ENCODE measurements around the gene INPP1. TPM values are rescaled to one million over a fixed set of nuclear protein-coding genes. Genes with fewer than 3 reads are reported as not detected.

INPP1 gene
- polyA plus RNA-seq, 1 of the 3 experiments (the other 2 are of a cell fraction) = 6.4 TPM

GRCh38 chr2:190336420-190336819 lies 7.0 kb upstream of the INPP1 start:
- no peak overlapping the region for H3K27ac ChIP-seq (ENCODE audit: low read depth in 2 of 2, low read length in 1 of 2)
- H3K27me3 ChIP-seq (ENCODE audit: insufficient read depth) = no peaks in the 10 kb centered on the region
- peaks cover under 1% of the 10 kb centered on the region for H3F3A ChIP-seq (replicated peaks; ENCODE audit: insufficient read depth)
- no peak for DNase-seq
- TF ChIP-seq EP300 (IDR thresholded peaks at IDR 0.05; ENCODE audit: borderline replicate concordance in 1 of 2, low read depth in 1 of 2, low read length in 1 of 2) = no peak
- no peak for TF ChIP-seq EZH2phosphoT487 (IDR thresholded peaks at IDR 0.05; ENCODE audit: borderline replicate concordance, low read depth)
- TF ChIP-seq FOSL2 (IDR thresholded peaks at IDR 0.05; ENCODE audit: borderline replicate concordance, low read depth) = no peak
- TF ChIP-seq, protein P1, sequence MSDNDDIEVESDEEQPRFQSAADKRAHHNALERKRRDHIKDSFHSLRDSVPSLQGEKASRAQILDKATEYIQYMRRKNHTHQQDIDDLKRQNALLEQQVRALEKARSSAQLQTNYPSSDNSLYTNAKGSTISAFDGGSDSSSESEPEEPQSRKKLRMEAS (IDR thresholded peaks at IDR 0.05; ENCODE audit: low read depth) = no peak
- H3K9me3 ChIP-seq = no peaks in the 10 kb centered on the region
- no peak overlapping the region for H3K9ac ChIP-seq
- H3K4me1 ChIP-seq (ENCODE audit: control insufficient read depth in 1 of 2, insufficient read depth in 2 of 2, low read depth in 1 of 2, low read length in 1 of 2) = no peaks in the 10 kb centered on the region
- ChIA-PET POLR2A (no interaction called here), CTCF (no interaction called here)
- 87% methylated on average over 2 of the region's 2 CpGs for WGBS (ENCODE audit: low lambda C conversion rate)
- H3K9me2 ChIP-seq = no peaks in the 10 kb centered on the region
- no peaks in the 10 kb centered on the region for H4K20me1 ChIP-seq (ENCODE audit: insufficient read depth)
- no peak overlapping the region for H3K4me3 ChIP-seq (ENCODE audit: low read depth in 2 of 2, low read length in 1 of 2)
- H3K36me3 ChIP-seq (replicated peaks in 1 of 2; ENCODE audit: control insufficient read depth in 1 of 2, insufficient read depth in 2 of 2, low read length in 1 of 2) = no peaks in the 10 kb centered on the region
- no peaks in the 10 kb centered on the region for H3K79me2 ChIP-seq (ENCODE audit: insufficient read depth)
- no peak overlapping the region for H2AFZ ChIP-seq (ENCODE audit: low read depth)
- H3K4me2 ChIP-seq = no peak overlapping the region

DNA sequence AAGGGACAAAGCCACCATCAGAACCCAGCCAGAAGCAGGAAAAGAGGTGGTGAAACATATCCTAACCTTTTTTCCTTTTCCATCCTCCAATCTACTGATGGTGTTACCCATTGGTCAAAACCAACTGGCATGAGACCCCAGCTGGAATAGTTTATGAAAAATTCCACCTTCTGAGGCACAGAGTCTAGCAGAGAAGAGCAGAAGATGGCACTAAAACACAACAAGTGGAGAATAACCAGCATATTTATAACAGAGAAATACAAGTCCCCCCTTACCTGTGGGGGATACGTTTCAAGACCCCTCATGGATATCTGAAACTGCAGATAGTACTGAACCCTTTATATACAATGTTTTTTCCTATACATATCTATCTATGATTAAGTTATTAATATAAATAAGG lies 4.9 kb upstream of the INPP1 start:
- no peaks in the 10 kb centered on the region for H3K9me2 ChIP-seq
- POLR2A ChIA-PET = no interaction called here
- H3K9ac ChIP-seq = no peak overlapping the region
- H3K27ac ChIP-seq (ENCODE audit: low read depth in 2 of 2, low read length in 1 of 2) = no peak overlapping the region
- no peak for DNase-seq
- TF ChIP-seq CTCF (IDR thresholded peaks at IDR 0.05) (0 out of 2 replicates have a peak, but pooled peaks have one; percentile 7), FOXM1 (IDR thresholded peaks at IDR 0.05; ENCODE audit: low read depth) (no peak), TAF1 (IDR thresholded peaks at IDR 0.05; ENCODE audit: borderline replicate concordance, low read depth, low read length) (no peak), PBX3 (IDR thresholded peaks at IDR 0.05) (no peak), EZH2phosphoT487 (IDR thresholded peaks at IDR 0.05; ENCODE audit: borderline replicate concordance, low read depth) (no peak), GABPA (IDR thresholded peaks at IDR 0.05; ENCODE audit: low read depth) (no peak), NRF1 (IDR thresholded peaks at IDR 0.05; ENCODE audit: low read depth, low read length) (no peak), RAD21 (IDR thresholded peaks at IDR 0.05; ENCODE audit: low read length) (peak; percentile 49), POLR2AphosphoS5 (IDR thresholded peaks at IDR 0.05; ENCODE audit: low read depth, low read length) (no peak), MEF2A (IDR thresholded peaks at IDR 0.05; ENCODE audit: borderline replicate concordance, low read depth) (no peak), SMC3 (IDR thresholded peaks at IDR 0.05; ENCODE audit: low read depth, low read length) (no peak), GATA2 (CRISPR knock-in tag; IDR thresholded peaks at IDR 0.05) (no peak), RXRA (IDR thresholded peaks at IDR 0.05; ENCODE audit: borderline replicate concordance, low read depth) (no peak), NFIC (IDR thresholded peaks at IDR 0.05; ENCODE audit: borderline replicate concordance) (no peak)
- TF ChIP-seq, protein P2, sequence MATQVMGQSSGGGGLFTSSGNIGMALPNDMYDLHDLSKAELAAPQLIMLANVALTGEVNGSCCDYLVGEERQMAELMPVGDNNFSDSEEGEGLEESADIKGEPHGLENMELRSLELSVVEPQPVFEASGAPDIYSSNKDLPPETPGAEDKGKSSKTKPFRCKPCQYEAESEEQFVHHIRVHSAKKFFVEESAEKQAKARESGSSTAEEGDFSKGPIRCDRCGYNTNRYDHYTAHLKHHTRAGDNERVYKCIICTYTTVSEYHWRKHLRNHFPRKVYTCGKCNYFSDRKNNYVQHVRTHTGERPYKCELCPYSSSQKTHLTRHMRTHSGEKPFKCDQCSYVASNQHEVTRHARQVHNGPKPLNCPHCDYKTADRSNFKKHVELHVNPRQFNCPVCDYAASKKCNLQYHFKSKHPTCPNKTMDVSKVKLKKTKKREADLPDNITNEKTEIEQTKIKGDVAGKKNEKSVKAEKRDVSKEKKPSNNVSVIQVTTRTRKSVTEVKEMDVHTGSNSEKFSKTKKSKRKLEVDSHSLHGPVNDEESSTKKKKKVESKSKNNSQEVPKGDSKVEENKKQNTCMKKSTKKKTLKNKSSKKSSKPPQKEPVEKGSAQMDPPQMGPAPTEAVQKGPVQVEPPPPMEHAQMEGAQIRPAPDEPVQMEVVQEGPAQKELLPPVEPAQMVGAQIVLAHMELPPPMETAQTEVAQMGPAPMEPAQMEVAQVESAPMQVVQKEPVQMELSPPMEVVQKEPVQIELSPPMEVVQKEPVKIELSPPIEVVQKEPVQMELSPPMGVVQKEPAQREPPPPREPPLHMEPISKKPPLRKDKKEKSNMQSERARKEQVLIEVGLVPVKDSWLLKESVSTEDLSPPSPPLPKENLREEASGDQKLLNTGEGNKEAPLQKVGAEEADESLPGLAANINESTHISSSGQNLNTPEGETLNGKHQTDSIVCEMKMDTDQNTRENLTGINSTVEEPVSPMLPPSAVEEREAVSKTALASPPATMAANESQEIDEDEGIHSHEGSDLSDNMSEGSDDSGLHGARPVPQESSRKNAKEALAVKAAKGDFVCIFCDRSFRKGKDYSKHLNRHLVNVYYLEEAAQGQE (IDR thresholded peaks at IDR 0.05; ENCODE audit: low read depth, low read length) = no peak
- TF ChIP-seq, protein P3, sequence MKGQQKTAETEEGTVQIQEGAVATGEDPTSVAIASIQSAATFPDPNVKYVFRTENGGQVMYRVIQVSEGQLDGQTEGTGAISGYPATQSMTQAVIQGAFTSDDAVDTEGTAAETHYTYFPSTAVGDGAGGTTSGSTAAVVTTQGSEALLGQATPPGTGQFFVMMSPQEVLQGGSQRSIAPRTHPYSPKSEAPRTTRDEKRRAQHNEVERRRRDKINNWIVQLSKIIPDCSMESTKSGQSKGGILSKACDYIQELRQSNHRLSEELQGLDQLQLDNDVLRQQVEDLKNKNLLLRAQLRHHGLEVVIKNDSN (IDR thresholded peaks at IDR 0.05; ENCODE audit: borderline replicate concordance, low read depth) = no peak
- no peaks in the 10 kb centered on the region for H3K27me3 ChIP-seq (ENCODE audit: insufficient read depth)
- no peaks in the 10 kb centered on the region for H3K79me2 ChIP-seq (ENCODE audit: insufficient read depth)
- no peaks in the 10 kb centered on the region for H3K9me3 ChIP-seq
- H3K36me3 ChIP-seq (replicated peaks in 1 of 2; ENCODE audit: control insufficient read depth in 1 of 2, insufficient read depth in 2 of 2, low read length in 1 of 2) = no peaks in the 10 kb centered on the region
- H3F3A ChIP-seq (replicated peaks; ENCODE audit: insufficient read depth) = peaks cover 9% of the 10 kb centered on the region
- H3K4me1 ChIP-seq (ENCODE audit: control insufficient read depth in 1 of 2, insufficient read depth in 2 of 2, low read depth in 1 of 2, low read length in 1 of 2) = peaks cover 0 to 4% of the 10 kb centered on the region in 2 experiments; a peak in 1 of 4 replicates
- no peak overlapping the region for H3K4me3 ChIP-seq (ENCODE audit: low read depth in 2 of 2, low read length in 1 of 2)
- WGBS (ENCODE audit: low lambda C conversion rate) = 87% methylated on average over 1 of the region's 1 CpG
- H4K20me1 ChIP-seq (ENCODE audit: insufficient read depth) = no peaks in the 10 kb centered on the region
- no peak overlapping the region for H2AFZ ChIP-seq (ENCODE audit: low read depth)
- H3K4me2 ChIP-seq = no peak overlapping the region
- CTCF ChIA-PET = interaction anchor here (0.6 to 1.0 kb wide), 4 partner anchors 29 to 179 kb away, joined by 3 to 6 read pairs (median 3); no protein-coding TSS in a partner anchor
